ENCODE measurements around the gene TRIM71. TPM values are rescaled to one million over a fixed set of nuclear protein-coding genes. Genes with fewer than 3 reads are reported as not detected.

The TRIM71 gene
- polyA plus RNA-seq, 3 donors = 0.02 to 0.33 (median 0.06) TPM

GRCh38 chr3:32782407-32782806, 35.4 kb upstream of the TRIM71 start:
- no peak overlapping the region for H3K4me2 ChIP-seq (replicated peaks; ENCODE audit: extremely low read depth, low read length, poor library complexity, severe bottlenecking)
- no peak overlapping the region for H3K4me3 ChIP-seq (replicated peaks in 1 of 3; ENCODE audit: low read depth in 2 of 3, low read length in 3 of 3)
- 66% methylated on average over 3 of the region's 3 CpGs for whole genome bisulfite sequencing (ENCODE audit: insufficient coverage)
- Mint-ChIP-seq H3K4me3 (no peak overlapping the region), H3K9me3 (peaks cover 0 to 2% (median 0%) of the 10 kb centered on the region in 7 donors), H3K27ac (peak overlapping the region in 2 of 7 donors; percentile 6 to 38), H3K27me3 (ENCODE audit: low read depth in 3 of 3) (peaks cover 6 to 17% (median 16%) of the 10 kb centered on the region in 3 donors), H3K4me1 (peaks cover 31% of the 10 kb centered on the region), H3K36me3 (no peaks in the 10 kb centered on the region)
- no peaks in the 10 kb centered on the region for H3K79me2 ChIP-seq (ENCODE audit: insufficient read depth, low read length)
- H3K4me1 ChIP-seq (ENCODE audit: control insufficient read depth in 1 of 2, insufficient read depth in 2 of 2, low read length in 2 of 2) = peaks cover 10 to 28% of the 10 kb centered on the region in 2 donors
- no peak overlapping the region for H2AFZ ChIP-seq (ENCODE audit: insufficient read depth, low read depth, low read length, poor library complexity, severe bottlenecking)
- no peaks in the 10 kb centered on the region for H3K36me3 ChIP-seq (replicated peaks in 1 of 2; ENCODE audit: control insufficient read depth in 1 of 2, insufficient read depth in 2 of 2, low read length in 2 of 2)
- H3K9ac ChIP-seq (ENCODE audit: insufficient read depth, low read length, poor library complexity, severe bottlenecking) = no peak overlapping the region
- TF ChIP-seq CTCF (IDR thresholded peaks at IDR 0.05) = no peak
- no peaks in the 10 kb centered on the region for H3K9me3 ChIP-seq (replicated peaks in 1 of 2; ENCODE audit: control insufficient read depth in 1 of 2, insufficient read depth in 1 of 2, low read length in 2 of 2)
- intact Hi-C loops (cut with micrococcal nuclease) = no loop called here
- DNase-seq = no peak
- H4K20me1 ChIP-seq (ENCODE audit: insufficient read depth, low read length) = no peaks in the 10 kb centered on the region
- H3K27ac ChIP-seq (ENCODE audit: low read depth in 1 of 2, low read length in 2 of 2) = no peak overlapping the region
- no peaks in the 10 kb centered on the region for H3K27me3 ChIP-seq (ENCODE audit: control insufficient read depth in 2 of 2, insufficient read depth in 2 of 2, low read length in 2 of 2)

GRCh38 chr3:32791833-32792232, 26.0 kb upstream of the TRIM71 start:
- Mint-ChIP-seq H3K4me1 (no peaks in the 10 kb centered on the region), H3K27ac (no peak overlapping the region), H3K4me3 (no peak overlapping the region), H3K36me3 (no peaks in the 10 kb centered on the region), H3K27me3 (ENCODE audit: low read depth in 3 of 3) (peaks cover 0 to 3% (median 0%) of the 10 kb centered on the region in 3 donors), H3K9me3 (peaks cover 0 to 3% (median 0%) of the 10 kb centered on the region in 7 donors)
- Histone ChIP-seq H4K20me1 (ENCODE audit: insufficient read depth, low read length) (no peaks in the 10 kb centered on the region), H2AFZ (ENCODE audit: insufficient read depth, low read depth, low read length, poor library complexity, severe bottlenecking) (no peak overlapping the region), H3K9ac (ENCODE audit: insufficient read depth, low read length, poor library complexity, severe bottlenecking) (no peak overlapping the region), H3K4me1 (ENCODE audit: control insufficient read depth in 1 of 2, insufficient read depth in 2 of 2, low read length in 2 of 2) (no peaks in the 10 kb centered on the region), H3K27me3 (ENCODE audit: control insufficient read depth in 2 of 2, insufficient read depth in 2 of 2, low read length in 2 of 2) (no peaks in the 10 kb centered on the region), H3K27ac (ENCODE audit: low read depth in 1 of 2, low read length in 2 of 2) (no peak overlapping the region), H3K4me2 (replicated peaks; ENCODE audit: extremely low read depth, low read length, poor library complexity, severe bottlenecking) (no peak overlapping the region), H3K9me3 (replicated peaks in 1 of 2; ENCODE audit: control insufficient read depth in 1 of 2, insufficient read depth in 1 of 2, low read length in 2 of 2) (no peaks in the 10 kb centered on the region), H3K4me3 (replicated peaks in 1 of 3; ENCODE audit: low read depth in 2 of 3, low read length in 3 of 3) (no peak overlapping the region), H3K36me3 (replicated peaks in 1 of 2; ENCODE audit: control insufficient read depth in 1 of 2, insufficient read depth in 2 of 2, low read length in 2 of 2) (no peaks in the 10 kb centered on the region), H3K79me2 (ENCODE audit: insufficient read depth, low read length) (no peaks in the 10 kb centered on the region)
- no peak for DNase-seq
- TF ChIP-seq CTCF (IDR thresholded peaks at IDR 0.05) = no peak
- intact Hi-C loops (cut with micrococcal nuclease) = no loop called here
- 89% methylated on average over 3 of the region's 3 CpGs for WGBS (ENCODE audit: insufficient coverage)

Measured in CD14-positive monocyte (primary cell).